Sigmoid colon (tissue), 7 donors: ENCODE measurements around the gene ADGRV1. TPM values are rescaled to one million over a fixed set of nuclear protein-coding genes. Genes with fewer than 3 reads are reported as not detected.

Experiments
- DNase-seq: peaks from one replicate; pipeline ENCODE4 v3.0.0-alpha.2; 2019
- H3K27ac ChIP-seq, 4 donors: fragments of 200-600 bp; sonication (generic); one replicate each; pipeline ENCODE4 v1.5.1; 2016 to 2019; ENCODE audit warnings: mild to moderate bottlenecking in 1 of 4
- H3K27me3 ChIP-seq, 3 donors: fragments of 200-600 bp; sonication (generic); one replicate each; pipeline ENCODE4 v1.5.1; 2019; ENCODE audit warnings: mild to moderate bottlenecking in 1 of 3
- H3K36me3 ChIP-seq, 4 donors: fragments of 200-600 bp; sonication (generic); one replicate each; pipeline ENCODE4 v1.5.1; 2016 to 2019
- H3K4me1 ChIP-seq, 4 donors: fragments of 200-600 bp; sonication (generic); one replicate each; pipeline ENCODE4 v1.5.1; 2017 to 2019
- H3K4me3 ChIP-seq, 4 donors: fragments of 200-600 bp; sonication (generic); one replicate each; pipeline ENCODE4 v1.5.1; 2017 to 2019; ENCODE audit warnings: mild to moderate bottlenecking in 2 of 4, moderate library complexity in 1 of 4
- H3K9me3 ChIP-seq, 4 donors: fragments of 200-600 bp in 3 of 4; sonication (generic) in 3 of 4; one replicate each; pipeline versions ENCODE4 v1.5.1 to v1.6.1; 2013 to 2019
- CTCF ChIP-seq, 4 experiments: fragments of 450-650 bp in 3 of 4; fragments of 200-600 bp in 1 of 4; IDR thresholded peaks; one replicate each; pipeline ENCODE4 v1.5.1; 2016 to 2019; ENCODE audit warnings: antibody characterized with exemption in 4 of 4, mild to moderate bottlenecking in 3 of 4, moderate library complexity in 2 of 4
- EP300 ChIP-seq, 4 donors: sonication (generic); formaldehyde crosslinking; IDR thresholded peaks; one replicate each; pipeline ENCODE4 v1.6.1; 2017; ENCODE audit warnings: antibody characterized with exemption in 4 of 4
- POLR2A ChIP-seq, 2 donors: fragments of 450-650 bp; IDR thresholded peaks; one replicate each; pipeline ENCODE4 v1.6.1; 2016; ENCODE audit warnings: antibody characterized with exemption in 2 of 2, mild to moderate bottlenecking in 2 of 2, moderate library complexity in 2 of 2
- POLR2AphosphoS5 ChIP-seq, 4 donors: sonication (generic); formaldehyde crosslinking; IDR thresholded peaks; one replicate each; pipeline ENCODE4 v1.6.1; 2017; ENCODE audit warnings: antibody characterized with exemption in 4 of 4
- WGBS, 2 donors: extraction: QIAGEN DNeasy Blood & Tissue Kit; methylation state at CpG; one replicate each; pipeline ENCODE4 v1.1.7; 2013; 5-methylcytosine and 5-hydroxymethylcytosine counted together
- intact Hi-C: fragments of 100-400 bp; cut with DNase I; formaldehyde crosslinking; loops from one replicate; pipeline ENCODE4 v1.15.1; 2023
- polyA plus RNA-seq, 3 donors: library from polyadenylated mRNA; stranded (reverse); fragments of 200-250 nt; gene quantifications; one replicate each; pipeline ENCODE4 v1.2.3, GENCODE V29; 2013
- total RNA-seq, 4 donors: library from RNA; depleted of rRNA; stranded (reverse); fragments of >200 nt; gene quantifications; one replicate each; pipeline ENCODE4 v1.1.0, GENCODE V29; 2016
- donor health status: healthy with polysubstance abuse.
- donor health status: Bipolar disorder and iron deficiency.
- donor health status: healthy.

The ADGRV1 gene
- total and polyA plus RNA-seq, 7 donors: 0.54 to 2.1 (median 0.74) TPM; not detected in 1

- no peaks in the 10 kb centered on the region for H3K9me3 ChIP-seq
- peaks cover 0 to 13% (median 12%) of the 10 kb centered on the region in 4 donors for H3K4me1 ChIP-seq
- TF ChIP-seq EP300 (IDR thresholded peaks at IDR 0.05) (no peak), POLR2A (IDR thresholded peaks at IDR 0.05) (no peak), CTCF (IDR thresholded peaks at IDR 0.05) (no peak), POLR2AphosphoS5 (IDR thresholded peaks at IDR 0.05) (no peak)
- WGBS, 2 donors: 97 to 98% methylated on average over 1 of the region's 1 CpG
- DNase-seq: no peak
- H3K27me3 ChIP-seq: no peaks in the 10 kb centered on the region
- no peak overlapping the region for H3K27ac ChIP-seq
- intact Hi-C loops: no loop called here
- no peak overlapping the region for H3K4me3 ChIP-seq
- no peaks in the 10 kb centered on the region for H3K36me3 ChIP-seq
Observed at GRCh38 chr5:91158011-91158410, 599.4 kb downstream of the ADGRV1 start.

GRCh38 chr5:91159647-91160046 lies 601.0 kb downstream of the ADGRV1 start:
- TF ChIP-seq EP300 (IDR thresholded peaks at IDR 0.05) (no peak), CTCF (IDR thresholded peaks at IDR 0.05) (no peak), POLR2A (IDR thresholded peaks at IDR 0.05) (no peak), POLR2AphosphoS5 (IDR thresholded peaks at IDR 0.05) (no peak)
- Histone ChIP-seq H3K4me3 (no peak overlapping the region), H3K27me3 (no peaks in the 10 kb centered on the region), H3K9me3 (no peaks in the 10 kb centered on the region), H3K4me1 (peaks cover 0 to 29% (median 23%) of the 10 kb centered on the region in 4 donors), H3K36me3 (no peaks in the 10 kb centered on the region), H3K27ac (no peak overlapping the region)
- intact Hi-C loops: no loop called here
- WGBS, 2 donors: 87 to 93% methylated on average over 1 of the region's 1 CpG
- DNase-seq: no peak

GRCh38 chr5:91160714-91161285 lies 602.2 kb downstream of the ADGRV1 start:
- no peaks in the 10 kb centered on the region for H3K9me3 ChIP-seq
- H3K4me1 ChIP-seq: peaks cover 0 to 34% (median 24%) of the 10 kb centered on the region in 4 donors
- TF ChIP-seq CTCF (IDR thresholded peaks at IDR 0.05): no peak
- intact Hi-C loops: no loop called here
- no peaks in the 10 kb centered on the region for H3K27me3 ChIP-seq
- no peak overlapping the region for H3K4me3 ChIP-seq
- DNase-seq: no peak
- no peaks in the 10 kb centered on the region for H3K36me3 ChIP-seq
- H3K27ac ChIP-seq: no peak overlapping the region
- WGBS, 2 donors: 96 to 97% methylated on average over 5 of the region's 5 CpGs

GRCh38 chr5:91162534-91163381 lies 604.2 kb downstream of the ADGRV1 start:
- Histone ChIP-seq H3K4me3 (no peak overlapping the region), H3K4me1 (peaks cover 0 to 34% (median 24%) of the 10 kb centered on the region in 4 donors), H3K27ac (peak overlapping the region; percentile 60 to 82 (median 70)), H3K9me3 (no peaks in the 10 kb centered on the region), H3K27me3 (no peaks in the 10 kb centered on the region), H3K36me3 (no peaks in the 10 kb centered on the region)
- no peak for TF ChIP-seq EP300 (IDR thresholded peaks at IDR 0.05)
- no peak for TF ChIP-seq POLR2A (IDR thresholded peaks at IDR 0.05)
- no peak for TF ChIP-seq CTCF (IDR thresholded peaks at IDR 0.05)
- TF ChIP-seq POLR2AphosphoS5 (IDR thresholded peaks at IDR 0.05): peak in 3 of 4 donors; percentile 25 to 59 (median 34)
- WGBS, 2 donors: 9 to 29% methylated on average over 6 of the region's 6 CpGs
- DNase-seq: peak; percentile 87
- intact Hi-C loops: no loop called here
